HG02642 (cell line): ENCODE data around the gene DUSP21.
"Not testable (repeated sequence)": the region's sequence is repeated elsewhere in the genome, so short reads cannot be mapped to it uniquely, and the experiment has no call there.

Source experiments
- ATAC-seq: cut with Tn5 transposase; IDR thresholded peaks from one replicate; pipeline ENCODE4 v1.9.1; 2021; ENCODE audit warnings: mild to moderate bottlenecking; ENCODE audit not compliant: unreplicated experiment, poor library complexity

The DUSP21 gene

DNA sequence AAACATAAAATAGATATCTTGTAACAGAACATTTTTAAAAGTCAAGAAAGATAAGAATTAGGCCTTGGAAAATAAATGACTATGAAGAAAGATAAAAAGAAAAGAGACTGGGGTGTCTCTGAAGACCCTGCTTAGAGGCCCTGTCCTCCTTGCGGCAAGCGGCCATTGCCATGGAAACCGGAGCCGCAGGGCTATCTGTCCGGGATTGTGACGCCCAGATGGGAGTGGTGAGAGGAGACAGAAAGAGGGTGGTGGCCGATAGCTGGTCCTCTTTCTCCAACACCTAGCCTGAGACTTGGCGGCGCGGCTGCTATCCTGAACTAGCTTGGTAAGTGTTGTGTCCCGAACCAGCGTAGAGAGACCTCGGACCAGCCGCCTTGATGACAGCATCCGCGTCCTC, at the start of gene DUSP21:
DUSP21 (plus strand) TSS at position 269 of the 400 bp plus-strand sequence; CDS start at position 381, 112 bp downstream.
- ATAC-seq: no peak

DNA sequence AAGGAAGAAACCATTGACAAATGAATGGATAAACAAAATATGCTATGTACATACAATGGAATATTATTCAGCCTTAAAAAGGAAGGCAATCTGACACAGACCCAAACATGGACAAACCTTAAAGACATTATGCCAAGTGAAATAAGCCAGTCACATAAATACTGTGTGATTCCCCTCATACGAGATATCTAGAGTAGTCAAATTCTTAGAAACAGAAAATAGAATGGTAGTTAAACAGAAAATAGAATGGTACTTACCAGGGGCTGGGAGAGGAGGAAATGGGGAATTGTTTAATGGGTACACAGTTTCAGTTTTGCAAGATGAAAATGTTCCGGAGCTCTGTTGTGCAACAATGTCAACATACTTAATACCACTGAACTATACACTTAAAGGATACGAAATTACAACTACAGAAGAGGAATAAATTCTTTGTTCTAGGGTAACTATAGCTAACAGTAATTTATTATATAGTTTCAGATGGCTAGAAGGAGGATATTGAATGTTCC, 47.8 kb upstream of the DUSP21 start:
- no peak for ATAC-seq

DNA sequence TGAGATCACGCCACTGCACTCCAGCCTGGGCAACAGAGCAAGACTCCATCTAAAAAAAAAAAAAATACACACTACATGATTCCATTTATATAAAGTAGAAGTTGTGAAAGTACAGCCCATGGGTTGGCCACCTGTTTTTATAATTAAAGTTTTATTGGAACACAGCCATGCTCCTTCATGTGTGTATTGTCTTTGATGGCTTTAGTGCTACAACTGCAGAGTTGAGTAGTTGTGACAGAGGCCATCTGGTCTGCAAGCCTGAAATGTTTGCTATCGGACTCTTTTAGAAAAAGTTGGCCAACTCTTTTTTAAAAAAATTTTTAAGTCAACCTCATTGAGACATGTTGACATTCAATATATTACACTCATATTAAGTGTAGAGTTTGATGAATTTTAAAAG, 41.2 kb upstream of the DUSP21 start:
- no peak for ATAC-seq

DNA sequence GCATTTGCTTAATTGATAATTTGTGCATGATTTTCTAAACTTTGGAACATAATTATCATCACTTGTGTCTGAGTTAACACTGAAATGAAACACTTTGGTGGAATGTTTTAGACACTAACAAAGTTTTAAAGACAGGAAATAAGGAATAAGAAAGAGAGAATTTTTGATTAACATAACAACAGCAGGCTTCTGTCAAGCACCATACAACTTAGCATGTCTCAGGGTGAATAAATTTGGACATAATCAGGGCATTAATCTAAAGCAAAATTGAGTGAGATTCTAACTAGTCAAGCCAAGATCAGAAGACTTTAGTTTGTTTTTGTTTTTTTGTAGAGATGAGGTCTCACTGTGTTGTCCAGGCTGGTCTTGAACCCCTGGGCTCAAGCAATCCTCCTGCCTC, 28.1 kb upstream of the DUSP21 start:
- ATAC-seq: no peak

DNA sequence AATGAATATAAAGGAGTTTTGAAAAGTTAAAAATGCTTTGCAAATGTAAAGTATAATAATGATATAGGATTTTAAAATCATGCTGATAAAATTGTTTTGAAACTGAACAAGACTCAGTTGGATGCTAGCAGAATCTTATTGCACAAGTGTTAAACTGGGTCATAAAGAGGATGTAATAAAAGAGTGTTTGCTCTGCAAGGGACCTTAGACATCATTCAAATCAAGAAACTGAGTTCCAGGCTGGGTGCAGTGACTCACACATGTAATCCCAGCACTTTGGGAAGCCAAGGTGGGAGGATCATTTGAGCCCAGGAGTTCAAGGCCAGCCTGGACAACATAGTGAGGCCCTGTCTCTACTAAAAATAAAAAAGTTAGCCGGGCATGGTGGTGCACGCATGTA, 27.5 kb upstream of the DUSP21 start:
- ATAC-seq: no peak

DNA sequence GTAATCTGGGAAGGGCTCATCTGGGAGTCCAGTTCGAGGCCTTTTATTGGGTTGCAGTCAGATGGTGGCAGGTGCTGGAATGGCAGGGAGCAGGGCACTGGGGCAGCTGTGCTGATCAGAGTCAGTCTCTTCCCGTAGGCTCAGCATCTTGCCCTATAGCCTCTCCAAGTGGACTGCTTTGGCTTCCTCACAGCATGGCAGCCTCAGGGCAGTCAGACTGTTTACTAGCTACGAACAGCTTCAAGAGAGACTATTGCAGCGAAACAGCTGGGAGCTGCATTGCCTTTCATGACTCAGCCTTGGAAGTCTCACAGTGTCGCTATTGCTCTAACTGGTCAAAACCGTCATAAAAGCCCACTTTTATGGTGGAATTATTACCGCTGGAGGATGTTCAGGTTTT, 26.8 kb upstream of the DUSP21 start:
- no peak for ATAC-seq

DNA sequence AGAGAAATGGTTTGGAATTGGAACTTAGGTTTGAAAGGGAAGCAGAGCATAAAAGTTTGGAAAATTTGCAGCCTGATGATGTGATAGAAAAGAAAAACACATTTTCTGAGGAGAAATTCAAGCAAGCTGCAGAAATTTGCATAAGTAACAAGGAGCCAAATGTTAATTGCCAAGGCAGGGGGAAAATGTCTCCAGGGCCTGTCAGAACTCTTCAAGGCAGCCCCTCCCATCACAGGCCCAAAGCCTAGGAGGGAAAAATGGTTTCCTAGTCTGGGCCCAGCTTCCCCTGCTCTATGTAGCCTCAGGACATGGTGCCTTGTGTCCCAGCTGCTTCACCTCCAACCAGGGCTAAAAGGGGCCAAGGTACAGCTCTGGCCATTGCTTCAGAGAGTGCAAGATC, 21.2 kb upstream of the DUSP21 start:
- ATAC-seq: no peak

DNA sequence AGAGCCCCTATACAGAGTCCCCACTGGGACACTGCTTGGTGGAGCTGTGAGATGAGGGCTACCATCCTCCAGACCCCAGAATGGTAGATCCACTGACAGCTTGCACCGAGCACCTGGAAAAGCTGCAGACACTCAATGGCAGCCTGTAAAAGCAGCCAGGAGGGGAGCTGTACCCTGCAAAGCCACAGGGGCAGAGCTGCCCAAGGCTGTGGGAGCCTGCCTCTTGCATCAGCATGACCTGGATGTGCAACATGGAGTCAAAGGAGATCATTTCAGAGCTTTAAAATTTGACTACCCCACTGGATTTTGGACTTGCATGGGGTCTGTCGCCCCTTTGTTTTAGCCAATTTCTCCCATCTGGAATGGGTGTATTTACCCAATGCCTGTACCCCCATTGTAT, 20.6 kb upstream of the DUSP21 start:
- not testable (repeated sequence) for ATAC-seq

DNA sequence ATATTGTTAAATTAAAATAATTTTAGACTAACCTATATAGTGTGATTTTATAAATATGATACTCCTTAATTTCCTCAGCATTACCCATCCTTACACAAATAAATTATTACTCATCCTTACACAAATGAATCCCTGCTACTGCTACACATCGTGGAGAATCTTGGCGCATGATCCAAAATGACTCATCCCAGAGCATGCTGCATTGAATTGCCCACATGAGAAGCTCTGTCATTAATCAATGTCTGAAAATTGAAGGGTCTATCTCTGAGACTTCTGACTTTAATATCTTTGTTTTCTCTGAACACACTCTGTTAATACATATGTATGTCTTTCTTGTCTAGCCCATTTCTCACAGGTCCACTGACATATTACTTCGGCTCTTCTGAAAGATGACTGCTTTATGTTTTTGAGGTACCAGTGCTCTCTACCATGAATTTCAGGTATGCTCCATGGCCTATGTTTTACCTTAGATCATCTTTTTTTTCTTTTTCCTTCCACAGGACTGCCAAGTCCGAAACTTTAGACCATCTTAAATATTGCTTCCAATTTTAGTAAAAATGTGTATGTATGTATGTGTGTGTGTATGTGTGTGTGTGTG, 15.7 kb upstream of the DUSP21 start:
- ATAC-seq: no peak

DNA sequence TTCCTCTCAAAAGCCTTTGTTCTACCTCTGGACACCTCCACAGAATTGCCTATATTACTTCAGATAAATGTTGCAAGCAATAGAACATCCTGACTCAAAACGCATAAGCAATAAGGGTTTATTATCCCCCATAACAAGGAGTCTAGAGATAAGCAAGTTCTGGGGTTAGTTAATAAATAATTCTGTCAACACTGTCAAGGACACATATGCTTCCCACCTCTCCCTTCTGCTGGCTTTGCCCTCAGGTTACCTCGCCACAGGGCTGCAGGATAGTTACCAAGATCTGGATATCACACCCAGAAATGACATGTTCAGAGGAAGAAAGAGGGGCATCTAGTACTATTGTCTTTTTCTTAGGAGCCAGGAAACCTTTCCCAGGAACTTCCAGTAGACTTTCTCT, 14.0 kb upstream of the DUSP21 start:
- ATAC-seq: no peak

DNA sequence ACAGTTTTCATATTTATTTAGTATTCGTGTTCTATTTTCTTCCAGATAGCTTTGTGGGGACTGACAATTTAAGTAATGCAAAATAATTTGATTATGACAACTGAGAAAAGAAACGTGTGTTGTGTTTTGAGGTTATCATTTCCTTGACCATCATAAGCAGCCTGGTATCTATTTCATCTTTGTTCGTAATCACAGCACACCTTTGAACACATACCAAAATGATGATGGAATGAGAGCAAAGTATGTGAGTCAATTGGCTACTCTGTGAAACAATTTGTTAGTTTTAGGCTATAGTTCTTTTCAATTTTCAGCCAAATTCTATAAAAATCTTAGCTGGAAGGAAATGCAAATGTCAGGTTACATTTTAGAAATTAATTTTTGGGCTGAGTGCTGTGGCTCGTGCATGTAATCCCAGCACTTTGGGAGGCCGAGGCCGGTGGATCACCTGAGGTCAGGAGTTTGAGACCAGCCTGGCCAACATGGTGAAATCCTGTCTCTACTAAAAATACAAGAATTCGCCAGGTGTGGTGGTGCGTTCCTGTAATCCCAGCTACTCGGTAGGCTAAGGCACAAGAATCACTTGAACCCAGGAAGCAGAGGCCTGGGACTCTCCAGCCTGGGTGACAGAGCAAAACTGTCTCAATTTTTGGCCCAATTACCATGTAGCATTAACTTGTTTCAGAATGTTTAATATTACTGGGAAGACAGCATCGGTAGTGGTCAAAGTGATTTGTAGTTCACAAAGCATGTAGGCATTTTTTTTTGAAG, 1.1 kb upstream of the DUSP21 start:
- no peak for ATAC-seq

DNA sequence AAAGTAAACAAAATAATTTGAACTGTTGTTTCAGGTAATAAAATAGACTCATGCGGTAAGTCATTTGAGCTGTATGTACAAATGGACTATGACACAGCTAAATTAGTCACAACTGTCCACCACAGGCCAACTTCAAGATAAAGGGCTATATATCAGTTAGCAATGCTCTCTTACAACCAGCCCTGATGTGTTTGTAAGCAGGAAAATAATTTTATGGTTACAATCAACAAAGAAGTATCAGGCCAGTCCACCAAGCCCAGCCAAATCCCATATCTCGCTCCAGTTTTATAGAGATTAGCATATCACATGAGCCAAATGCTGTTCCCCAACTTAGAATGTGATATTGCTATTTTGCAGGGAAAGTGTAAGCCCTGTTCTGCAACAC, 511 bp upstream of the DUSP21 start:
- ATAC-seq: no peak

DNA sequence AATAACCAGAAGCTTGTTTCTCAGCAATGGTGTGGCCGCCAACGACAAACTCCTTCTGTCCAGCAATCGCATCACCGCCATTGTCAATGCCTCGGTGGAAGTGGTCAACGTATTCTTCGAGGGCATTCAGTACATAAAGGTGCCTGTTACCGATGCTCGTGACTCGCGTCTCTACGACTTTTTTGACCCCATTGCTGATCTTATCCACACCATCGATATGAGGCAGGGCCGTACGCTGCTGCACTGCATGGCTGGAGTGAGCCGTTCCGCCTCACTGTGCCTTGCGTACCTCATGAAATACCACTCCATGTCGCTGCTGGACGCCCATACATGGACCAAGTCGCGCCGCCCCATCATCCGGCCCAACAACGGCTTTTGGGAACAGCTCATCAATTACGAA, 383 bp downstream of the DUSP21 start:
- ATAC-seq: no peak

DNA sequence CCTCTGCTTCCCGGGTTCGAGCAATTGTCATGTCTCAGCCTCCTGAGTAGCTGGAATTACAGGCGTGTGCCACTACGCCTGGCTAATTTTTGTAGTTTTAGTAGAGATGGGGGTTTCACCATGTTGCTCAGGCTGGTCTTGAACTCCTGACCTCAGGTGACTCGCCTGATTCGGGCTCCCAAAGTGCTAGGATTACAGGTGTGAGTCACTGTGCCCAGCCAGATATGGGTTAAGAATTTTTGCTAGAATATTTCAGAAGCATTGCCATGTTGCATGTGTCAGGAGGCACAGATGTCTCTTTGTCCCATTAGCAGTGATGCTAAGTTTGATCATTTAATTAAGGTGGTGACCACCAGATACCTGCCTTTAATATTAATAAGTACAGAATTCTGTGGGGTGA, 7.1 kb downstream of the DUSP21 start:
- not testable (repeated sequence) for ATAC-seq

DNA sequence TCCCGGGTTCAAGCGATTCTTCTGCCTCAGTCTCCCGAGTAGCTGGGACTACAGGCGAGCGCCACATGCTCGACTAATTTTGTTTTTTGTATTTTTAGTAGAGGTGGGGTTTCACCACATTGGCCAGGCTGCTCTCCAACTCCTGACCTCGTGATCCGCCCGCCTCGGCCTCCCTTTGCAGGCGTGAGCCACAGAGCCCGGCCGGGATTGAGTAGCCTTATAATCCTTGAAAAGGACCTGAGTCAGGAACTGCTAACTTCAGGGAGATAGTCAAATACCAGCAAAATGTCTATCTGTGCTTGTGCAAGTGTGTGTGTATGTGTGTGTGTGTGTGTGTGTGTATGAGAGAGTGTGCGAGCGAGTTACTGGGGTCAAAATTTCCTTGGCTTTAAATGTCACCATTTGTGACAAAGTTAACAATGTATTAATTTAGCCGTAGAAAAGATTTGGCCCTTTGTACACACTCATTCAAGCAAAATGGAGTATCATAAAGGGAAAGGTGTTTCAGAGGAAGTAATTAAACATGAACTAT, 27.4 kb downstream of the DUSP21 start:
- no peak for ATAC-seq

DNA sequence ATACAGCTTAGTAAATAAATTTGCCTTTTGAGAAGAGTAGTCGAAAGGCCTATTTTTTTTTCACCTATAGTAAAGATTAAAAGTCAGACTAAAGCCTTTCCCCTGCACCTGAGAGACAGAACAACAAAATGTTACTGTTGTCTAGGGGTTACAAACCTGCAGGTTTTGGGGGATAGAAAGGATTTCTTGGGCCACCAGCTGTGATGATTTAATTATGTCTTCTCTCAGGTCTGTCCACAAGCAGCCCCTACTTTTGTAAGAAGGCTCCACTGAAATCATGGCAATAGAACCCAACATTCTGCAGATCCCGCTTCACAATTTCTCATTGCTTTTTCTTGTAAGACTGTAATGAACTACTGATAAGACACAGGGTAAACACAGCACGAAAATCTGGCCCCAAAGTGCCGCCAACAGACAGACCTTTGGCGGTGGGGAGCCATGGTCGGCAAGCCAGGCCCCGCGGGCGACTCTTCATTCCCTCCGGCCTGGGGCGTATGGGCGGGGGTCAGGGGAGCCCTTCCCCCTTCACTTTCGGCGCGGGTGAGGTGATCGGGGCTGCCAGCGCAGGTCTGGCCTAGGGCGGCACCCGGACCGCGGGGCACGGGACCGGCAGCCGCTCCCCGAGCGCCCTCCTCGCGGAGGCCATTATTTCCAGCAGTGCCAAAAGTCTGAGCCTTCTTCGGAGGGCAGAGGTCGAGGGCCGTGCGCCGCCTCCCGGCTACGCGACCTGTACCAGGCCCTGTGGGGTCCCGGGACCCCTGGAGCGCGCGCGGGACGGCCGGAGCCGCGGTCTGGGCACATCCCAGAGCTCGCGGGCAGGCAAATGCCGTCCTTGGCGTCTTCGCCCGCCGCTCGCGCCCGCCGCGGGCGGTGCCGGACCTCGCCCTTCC, 28.4 kb downstream of the DUSP21 start:
- ATAC-seq: peak; percentile 33

DNA sequence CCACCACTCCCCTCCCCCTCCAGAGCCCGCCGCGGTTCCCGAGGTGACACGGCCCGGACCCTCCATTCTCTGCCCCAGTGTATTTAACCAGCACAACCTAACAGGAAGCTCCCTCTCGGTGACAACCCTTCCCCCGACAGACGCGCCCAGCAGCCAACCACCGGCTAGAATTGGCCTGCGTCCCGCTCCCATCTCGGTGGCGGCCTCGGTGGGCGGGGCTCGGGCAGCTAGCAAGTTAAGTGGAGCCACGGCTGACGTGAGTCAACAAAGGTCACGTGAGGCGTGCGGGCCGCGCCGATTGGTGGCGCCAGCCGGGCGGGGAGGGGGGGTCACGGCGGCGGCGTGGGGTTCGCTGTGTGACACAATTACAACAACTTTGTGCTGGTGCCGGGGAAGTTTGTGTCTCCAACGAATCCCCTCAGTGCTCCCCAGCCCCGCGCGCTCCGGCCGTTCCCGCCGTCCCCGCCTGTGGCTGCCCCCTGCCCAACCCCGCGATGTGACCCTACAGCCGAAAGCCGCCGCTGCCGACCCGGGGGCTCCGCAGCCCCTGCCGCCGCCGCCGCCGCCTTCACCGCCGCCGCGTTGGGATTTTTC, 29.1 kb downstream of the DUSP21 start, which contains the start of gene KDM6A:
KDM6A (plus strand) TSS at position 368 of the 594 bp plus-strand sequence. CDS start 364 bp downstream, outside the sequence.
- ATAC-seq: peak; percentile 94

DNA sequence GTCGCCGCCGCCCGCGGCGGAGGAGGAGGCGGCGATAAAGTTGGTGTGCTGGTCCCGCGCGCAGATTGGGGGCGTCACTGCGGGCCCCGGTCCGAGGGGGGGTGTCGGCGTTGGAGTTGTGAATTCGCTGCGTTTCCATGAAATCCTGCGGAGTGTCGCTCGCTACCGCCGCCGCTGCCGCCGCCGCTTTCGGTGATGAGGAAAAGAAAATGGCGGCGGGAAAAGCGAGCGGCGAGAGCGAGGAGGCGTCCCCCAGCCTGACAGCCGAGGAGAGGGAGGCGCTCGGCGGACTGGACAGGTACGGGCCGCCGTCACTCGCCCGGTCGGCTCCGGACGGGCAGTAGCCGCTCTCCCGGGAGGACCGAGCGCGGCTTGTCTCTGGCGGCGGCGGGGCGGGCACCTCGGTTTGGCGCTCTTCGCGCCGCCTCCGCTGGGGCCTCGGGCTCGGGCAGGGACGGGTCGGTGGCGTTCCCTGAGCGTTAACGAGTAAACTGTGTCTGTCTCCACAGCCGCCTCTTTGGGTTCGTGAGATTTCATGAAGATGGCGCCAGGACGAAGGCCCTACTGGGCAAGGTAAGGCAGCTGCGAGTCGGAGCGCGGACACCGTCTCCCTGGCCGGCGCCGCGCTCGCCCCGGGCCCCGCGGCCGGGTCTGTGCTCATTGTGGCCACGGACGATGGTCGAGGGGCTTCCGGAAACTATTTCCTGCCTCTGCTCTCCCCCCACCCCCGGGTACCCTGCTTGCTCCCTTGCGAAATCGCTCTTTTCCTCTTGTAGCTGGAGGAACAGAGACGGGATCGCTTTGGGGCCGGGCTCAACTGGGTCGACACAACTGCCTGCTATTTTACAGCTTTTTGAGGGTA, 29.8 kb downstream of the DUSP21 start:
- peak; percentile 13 for ATAC-seq
